GM20000 (cell line): ENCODE measurements around the gene IFNA8.
A peak's percentile ranks its signal among the peaks of the same experiment; 100 is the strongest.
"Not testable (repeated sequence)": the region's sequence is repeated elsewhere in the genome, so short reads cannot be mapped to it uniquely, and the experiment has no call there.

Source experiments
- DNase-seq: peaks from one replicate; pipeline ENCODE4 v3.0.0; 2012; ENCODE audit warnings: low spot score
- TF ChIP-seq, protein P1 (sequence below): IDR thresholded peaks from 2 replicates; pipeline ENCODE4 v1.5.1; 2012; ENCODE audit warnings: mild to moderate bottlenecking, control low read depth; ENCODE audit errors: extremely low read depth, missing control alignments

Gene IFNA8

DNA sequence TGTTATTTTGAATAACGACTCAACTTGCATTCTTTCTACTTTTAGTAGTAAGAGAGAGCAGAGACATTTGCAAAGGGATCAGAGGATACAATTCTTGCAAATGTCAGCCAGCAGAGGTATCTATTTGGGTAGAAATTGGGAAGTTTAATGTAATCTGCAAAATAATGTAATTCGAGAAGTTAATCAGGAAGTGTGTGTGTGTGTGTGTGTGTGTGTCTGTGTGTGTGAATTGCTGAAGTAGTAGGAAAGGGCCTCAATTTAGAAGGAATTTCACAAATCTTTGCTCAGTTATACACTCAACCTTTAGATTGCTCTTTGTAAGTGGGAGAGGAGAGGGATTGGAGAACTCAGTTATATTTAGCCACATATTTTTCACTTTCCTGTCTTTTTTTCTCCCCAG lies 20.3 kb downstream of the IFNA8 start:
- TF ChIP-seq, protein P1, sequence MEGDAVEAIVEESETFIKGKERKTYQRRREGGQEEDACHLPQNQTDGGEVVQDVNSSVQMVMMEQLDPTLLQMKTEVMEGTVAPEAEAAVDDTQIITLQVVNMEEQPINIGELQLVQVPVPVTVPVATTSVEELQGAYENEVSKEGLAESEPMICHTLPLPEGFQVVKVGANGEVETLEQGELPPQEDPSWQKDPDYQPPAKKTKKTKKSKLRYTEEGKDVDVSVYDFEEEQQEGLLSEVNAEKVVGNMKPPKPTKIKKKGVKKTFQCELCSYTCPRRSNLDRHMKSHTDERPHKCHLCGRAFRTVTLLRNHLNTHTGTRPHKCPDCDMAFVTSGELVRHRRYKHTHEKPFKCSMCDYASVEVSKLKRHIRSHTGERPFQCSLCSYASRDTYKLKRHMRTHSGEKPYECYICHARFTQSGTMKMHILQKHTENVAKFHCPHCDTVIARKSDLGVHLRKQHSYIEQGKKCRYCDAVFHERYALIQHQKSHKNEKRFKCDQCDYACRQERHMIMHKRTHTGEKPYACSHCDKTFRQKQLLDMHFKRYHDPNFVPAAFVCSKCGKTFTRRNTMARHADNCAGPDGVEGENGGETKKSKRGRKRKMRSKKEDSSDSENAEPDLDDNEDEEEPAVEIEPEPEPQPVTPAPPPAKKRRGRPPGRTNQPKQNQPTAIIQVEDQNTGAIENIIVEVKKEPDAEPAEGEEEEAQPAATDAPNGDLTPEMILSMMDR = no peak
- no peak for DNase-seq

GRCh38 chr9:21432672-21433425 lies 23.9 kb downstream of the IFNA8 start:
- no peak for DNase-seq
- TF ChIP-seq, protein P1 = no peak

GRCh38 chr9:21434202-21435014 lies 25.5 kb downstream of the IFNA8 start:
- TF ChIP-seq, protein P1 = peak; percentile 57
- DNase-seq = peak; percentile 31

DNA sequence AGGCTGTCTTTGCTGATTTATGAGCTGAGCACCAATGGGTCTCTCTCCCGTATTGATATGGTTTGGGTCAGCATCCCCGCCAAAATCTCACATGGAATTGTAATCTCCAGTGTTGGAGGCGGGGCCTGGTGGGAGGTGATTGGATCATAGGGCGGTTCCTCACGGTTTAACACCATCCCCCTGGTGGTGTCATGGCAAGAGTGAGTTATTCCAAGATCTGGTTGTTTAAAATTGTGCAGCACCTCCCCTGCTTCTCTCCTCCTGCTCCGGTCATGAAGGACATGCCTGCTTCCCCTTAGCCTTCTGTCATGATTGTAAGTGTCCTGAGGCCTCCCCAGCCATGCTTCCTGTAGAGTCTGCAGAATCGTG lies 26.1 kb downstream of the IFNA8 start:
- DNase-seq = not testable (repeated sequence)

- TF ChIP-seq, protein P1 = no peak
- DNase-seq = no peak
Measured at GRCh38 chr9:21440139-21440538, 31.2 kb downstream of the IFNA8 start, which contains the start of gene IFNA1. Gene IFNA1, plus strand, starts transcription at chr9:21440439. Its CDS starts 69 bp downstream, at chr9:21440508.

DNA sequence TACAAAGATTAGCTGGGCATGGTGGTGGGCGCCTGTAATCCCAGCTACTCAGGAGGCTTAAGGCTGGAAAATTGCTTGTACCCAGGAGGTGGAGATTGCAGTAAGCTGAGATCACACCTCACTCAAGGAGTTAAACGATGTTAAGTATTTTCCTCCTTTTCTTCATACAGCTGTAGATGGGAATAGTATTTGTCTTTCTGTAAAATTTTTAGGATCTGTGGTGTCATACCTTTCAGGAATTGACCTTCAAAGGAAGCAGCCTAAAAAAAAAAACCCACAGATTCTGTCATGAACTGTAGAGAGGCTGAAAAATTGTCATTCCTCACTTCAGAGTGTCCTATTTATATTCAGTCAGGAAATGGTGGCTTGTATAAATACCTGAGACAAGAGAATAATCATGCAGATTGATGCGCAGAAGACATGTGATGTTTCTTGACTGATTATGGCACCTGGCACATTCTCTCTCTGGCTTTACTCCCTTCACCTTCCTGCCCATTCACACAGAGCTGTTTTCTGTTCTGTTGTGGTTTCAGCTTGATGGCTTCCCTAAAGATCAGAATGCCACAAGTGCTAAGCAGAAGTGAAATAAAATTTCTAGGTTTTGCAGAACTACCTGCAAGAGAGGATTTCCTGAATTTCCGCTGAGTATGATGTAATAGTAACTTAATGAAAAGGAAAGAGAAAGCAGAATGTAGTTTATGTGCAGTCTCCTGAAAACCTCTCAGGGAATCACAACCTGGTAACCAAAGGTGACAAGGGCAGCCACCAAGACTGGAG lies 35.1 kb downstream of the IFNA8 start:
- TF ChIP-seq, protein P1 = no peak
- DNase-seq = peak; percentile 19

- not testable (repeated sequence) for DNase-seq
Measured at GRCh38 chr9:21449312-21449711, 40.4 kb downstream of the IFNA8 start.

DNA sequence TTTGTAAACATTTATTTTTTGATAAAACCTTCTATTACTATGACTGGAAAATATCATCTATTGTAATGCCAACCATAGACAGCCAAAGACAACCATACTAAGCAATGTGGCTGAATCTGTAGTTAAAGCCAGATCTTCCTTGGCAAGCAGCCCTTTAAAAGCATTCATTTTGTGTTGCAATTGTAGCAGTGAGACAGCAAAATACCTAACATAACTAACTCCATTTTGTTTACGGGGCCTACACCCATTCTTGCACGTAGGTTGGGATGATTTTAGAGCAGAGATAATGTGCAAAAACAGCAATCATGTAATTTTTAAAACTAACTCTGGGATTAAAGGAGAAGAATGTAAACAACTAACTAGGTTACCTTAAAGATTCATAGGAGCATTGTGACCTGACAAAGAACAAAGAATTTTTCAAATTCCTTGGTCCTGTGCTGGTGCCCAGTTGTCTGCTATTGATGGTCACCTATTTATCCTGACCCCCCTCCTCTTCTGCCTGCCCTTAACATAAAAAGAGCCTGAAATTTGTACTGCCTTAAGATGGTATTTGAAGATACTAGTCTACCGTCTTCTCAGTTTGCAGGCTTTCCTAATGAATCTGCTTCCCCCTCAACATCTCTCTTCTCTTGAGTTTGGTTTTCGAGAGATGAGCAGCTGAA lies 41.9 kb downstream of the IFNA8 start:
- TF ChIP-seq, protein P1 = no peak
- DNase-seq = no peak
